SJSA1 (cell line): ENCODE data around the gene ANGPTL3. TPM values are rescaled to one million over a fixed set of nuclear protein-coding genes. Genes with fewer than 3 reads are reported as not detected.
"Not testable (repeated sequence)": the region's sequence is repeated elsewhere in the genome, so short reads cannot be mapped to it uniquely, and the experiment has no call there.

Experiments
- DNase-seq, 2 experiments: peaks; one replicate each; pipeline ENCODE4 v3.0.0-alpha.2; 2015 to 2020; ENCODE audit warnings: low spot score in 2 of 2, low read depth in 1 of 2
- H3K27ac ChIP-seq: fragments of 250-450 bp; sonication (Bioruptor Pico); 2 replicates; pipeline ENCODE4 v1.5.1; 2020; ENCODE audit warnings: mild to moderate bottlenecking, moderate library complexity
- H3K27me3 ChIP-seq: fragments of 250-450 bp; sonication (Bioruptor Pico); replicated peaks from 2 replicates; pipeline ENCODE4 v1.5.1; 2020; ENCODE audit warnings: mild to moderate bottlenecking, moderate library complexity
- H3K36me3 ChIP-seq: fragments of 250-450 bp; sonication (Bioruptor Pico); 2 replicates; pipeline ENCODE4 v1.5.1; 2020; ENCODE audit warnings: mild to moderate bottlenecking
- H3K4me1 ChIP-seq: fragments of 250-450 bp; sonication (Bioruptor Pico); replicated peaks from 2 replicates; pipeline ENCODE4 v1.6.1; 2021; ENCODE audit warnings: mild to moderate bottlenecking
- H3K4me3 ChIP-seq: fragments of 250-450 bp; sonication (Bioruptor Pico); 2 replicates; pipeline ENCODE4 v1.5.1; 2020; ENCODE audit warnings: mild to moderate bottlenecking
- H3K9me3 ChIP-seq: fragments of 250-450 bp; sonication (Bioruptor Pico); replicated peaks from 2 replicates; pipeline ENCODE4 v1.5.1; 2020; ENCODE audit warnings: mild to moderate bottlenecking
- total RNA-seq: library from RNA; depleted of rRNA; stranded (reverse); fragments of >200 nt; shearing (Covaris generic); gene quantifications from 2 replicates; pipeline ENCODE4 v1.2.3, GENCODE V29; 2014; rRNA removed

Gene ANGPTL3, protein sequence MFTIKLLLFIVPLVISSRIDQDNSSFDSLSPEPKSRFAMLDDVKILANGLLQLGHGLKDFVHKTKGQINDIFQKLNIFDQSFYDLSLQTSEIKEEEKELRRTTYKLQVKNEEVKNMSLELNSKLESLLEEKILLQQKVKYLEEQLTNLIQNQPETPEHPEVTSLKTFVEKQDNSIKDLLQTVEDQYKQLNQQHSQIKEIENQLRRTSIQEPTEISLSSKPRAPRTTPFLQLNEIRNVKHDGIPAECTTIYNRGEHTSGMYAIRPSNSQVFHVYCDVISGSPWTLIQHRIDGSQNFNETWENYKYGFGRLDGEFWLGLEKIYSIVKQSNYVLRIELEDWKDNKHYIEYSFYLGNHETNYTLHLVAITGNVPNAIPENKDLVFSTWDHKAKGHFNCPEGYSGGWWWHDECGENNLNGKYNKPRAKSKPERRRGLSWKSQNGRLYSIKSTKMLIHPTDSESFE
- not detected in 2 replicates for total RNA-seq

DNA sequence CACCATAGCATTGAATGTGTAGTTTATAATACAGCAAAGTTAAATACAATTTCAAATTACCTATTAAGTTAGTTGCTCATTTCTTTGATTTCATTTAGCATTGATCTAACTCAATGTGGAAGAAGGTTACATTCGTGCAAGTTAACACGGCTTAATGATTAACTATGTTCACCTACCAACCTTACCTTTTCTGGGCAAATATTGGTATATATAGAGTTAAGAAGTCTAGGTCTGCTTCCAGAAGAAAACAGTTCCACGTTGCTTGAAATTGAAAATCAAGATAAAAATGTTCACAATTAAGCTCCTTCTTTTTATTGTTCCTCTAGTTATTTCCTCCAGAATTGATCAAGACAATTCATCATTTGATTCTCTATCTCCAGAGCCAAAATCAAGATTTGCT is at the start of gene ANGPTL3:
ANGPTL3 (plus strand) TSS at position 240 of the 400 bp plus-strand sequence; CDS start at position 287, 47 bp downstream.
- DNase-seq: no peak
- Histone ChIP-seq H3K4me1 (no peaks in the 10 kb centered on the region), H3K4me3 (no peak within 1 kb of the TSS), H3K36me3 (no peaks in the 10 kb centered on the region), H3K9me3 (no peaks in the 10 kb centered on the region), H3K27me3 (no peaks in the 10 kb centered on the region), H3K27ac (no peak within 1 kb of the TSS)

DNA sequence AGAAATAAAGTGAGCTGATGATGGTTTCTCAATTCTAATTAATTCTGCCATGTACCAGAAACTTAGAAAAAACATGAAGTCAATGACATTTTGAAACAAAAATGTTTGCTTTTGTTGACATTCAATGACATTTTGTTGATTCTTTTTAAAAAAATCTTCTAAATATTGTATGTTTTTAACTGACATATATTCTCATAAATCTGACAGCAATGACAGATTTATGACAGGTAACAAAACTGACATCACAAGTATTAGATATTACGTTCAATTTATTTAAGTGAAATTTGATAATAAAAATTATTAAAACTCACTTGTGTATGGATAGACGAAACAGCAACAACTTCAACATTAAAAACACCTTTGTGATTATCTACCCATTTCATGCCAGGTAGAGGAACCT is 36.0 kb upstream of the ANGPTL3 start:
- DNase-seq: no peak
- Histone ChIP-seq H3K9me3 (no peaks in the 10 kb centered on the region), H3K36me3 (no peaks in the 10 kb centered on the region), H3K4me1 (no peaks in the 10 kb centered on the region), H3K27me3 (no peaks in the 10 kb centered on the region), H3K4me3 (no peak overlapping the region), H3K27ac (no peak overlapping the region)

- not testable (repeated sequence) for H3K9me3 ChIP-seq, H3K27me3 ChIP-seq, H3K27ac ChIP-seq, H3K36me3 ChIP-seq, H3K4me1 ChIP-seq, H3K4me3 ChIP-seq, DNase-seq
These were observed 30.1 kb upstream of the ANGPTL3 start for GRCh38 chr1:62567182-62567581.

DNA sequence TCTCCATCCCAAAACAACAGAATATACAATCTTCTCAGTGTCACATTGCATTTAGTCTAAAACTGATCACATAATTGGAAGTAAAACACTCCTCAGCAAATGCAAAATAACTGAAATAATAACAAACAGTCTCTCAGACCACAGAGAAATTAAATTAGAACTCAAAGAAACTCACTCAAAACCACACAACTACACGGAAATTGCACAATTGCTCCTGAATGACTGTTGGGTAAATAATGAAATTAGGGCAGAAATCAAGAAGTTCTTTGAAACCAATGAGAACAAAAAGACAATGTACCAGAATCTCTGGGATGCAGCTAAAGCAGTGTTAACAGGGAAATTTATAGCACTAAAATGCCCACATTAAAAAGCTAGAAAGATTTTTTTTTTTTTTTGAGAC is 29.4 kb upstream of the ANGPTL3 start:
- H3K4me3 ChIP-seq, H3K9me3 ChIP-seq, H3K27me3 ChIP-seq, H3K36me3 ChIP-seq, H3K4me1 ChIP-seq, H3K27ac ChIP-seq, DNase-seq: not testable (repeated sequence)

- H3K27ac ChIP-seq, H3K36me3 ChIP-seq, H3K4me3 ChIP-seq, H3K4me1 ChIP-seq, H3K27me3 ChIP-seq, DNase-seq, H3K9me3 ChIP-seq: not testable (repeated sequence)
These were observed 25.8 kb upstream of the ANGPTL3 start for GRCh38 chr1:62571517-62571916.

GRCh38 chr1:62572476-62572875 is 24.8 kb upstream of the ANGPTL3 start:
- no peaks in the 10 kb centered on the region for H3K27me3 ChIP-seq
- no peak for DNase-seq
- H3K4me1 ChIP-seq: no peaks in the 10 kb centered on the region
- no peaks in the 10 kb centered on the region; the same call in 1 of the 2 replicates for H3K36me3 ChIP-seq
- H3K27ac ChIP-seq: no peak overlapping the region
- peaks cover 5% of the 10 kb centered on the region for H3K9me3 ChIP-seq
- H3K4me3 ChIP-seq: no peak overlapping the region

DNA sequence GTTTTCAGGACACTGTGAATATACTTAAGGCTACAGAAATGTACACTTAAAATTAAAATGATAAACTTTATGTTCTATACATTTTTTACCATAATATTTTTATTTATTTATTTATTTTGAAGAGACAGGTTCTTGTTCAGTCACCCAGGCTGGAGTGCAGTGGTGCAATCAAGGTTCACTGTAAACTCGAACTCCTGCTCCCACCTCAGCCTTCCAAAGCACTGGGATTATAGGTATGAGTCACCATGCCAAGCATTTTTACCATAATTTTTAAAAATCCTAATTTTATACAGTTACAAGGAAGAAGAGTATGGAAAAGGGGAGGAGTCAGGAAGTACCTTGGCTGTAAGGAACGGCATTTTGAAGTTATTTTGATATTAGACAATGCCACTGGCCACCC is 23.6 kb upstream of the ANGPTL3 start:
- Histone ChIP-seq H3K27ac (no peak overlapping the region), H3K9me3 (no peaks in the 10 kb centered on the region), H3K4me3 (no peak overlapping the region), H3K27me3 (no peaks in the 10 kb centered on the region), H3K4me1 (no peaks in the 10 kb centered on the region), H3K36me3 (no peaks in the 10 kb centered on the region; the same call in 1 of the 2 replicates)
- no peak for DNase-seq

- Histone ChIP-seq H3K27me3 (no peaks in the 10 kb centered on the region), H3K4me1 (peaks cover 20% of the 10 kb centered on the region), H3K27ac (no peak overlapping the region), H3K36me3 (no peaks in the 10 kb centered on the region; the same call in 1 of the 2 replicates), H3K9me3 (no peaks in the 10 kb centered on the region), H3K4me3 (no peak overlapping the region)
- DNase-seq: no peak
These were observed 11.7 kb upstream of the ANGPTL3 start for GRCh38 chr1:62585469-62586155.

- no peak overlapping the region for H3K27ac ChIP-seq
- peak in 1 of 2 experiments; percentile 76 for DNase-seq
These were observed 9.3 kb upstream of the ANGPTL3 start for GRCh38 chr1:62588000-62588399.

DNA sequence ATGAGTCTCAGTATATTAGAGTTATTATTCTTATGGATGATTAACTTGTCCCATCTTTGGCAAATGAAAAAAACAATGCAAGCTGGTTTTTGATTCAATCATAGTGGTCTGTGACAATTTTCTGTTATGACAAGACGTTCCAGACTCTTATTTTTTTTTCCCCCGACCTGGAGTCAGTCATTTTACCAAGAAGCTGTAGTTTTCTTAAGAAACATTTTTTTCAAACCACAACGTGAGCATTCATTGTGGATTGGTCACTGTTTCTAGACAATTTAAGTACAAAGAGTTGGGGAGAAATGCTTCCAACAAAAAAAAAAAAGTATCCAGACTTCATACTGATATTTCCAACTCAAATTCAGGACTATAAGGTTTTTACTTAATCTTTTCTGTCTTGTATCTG is 8.0 kb upstream of the ANGPTL3 start:
- peaks cover 20% of the 10 kb centered on the region for H3K4me1 ChIP-seq
- no peaks in the 10 kb centered on the region; the same call in 1 of the 2 replicates for H3K36me3 ChIP-seq
- no peak overlapping the region for H3K27ac ChIP-seq
- no peaks in the 10 kb centered on the region for H3K27me3 ChIP-seq
- DNase-seq: peak in 1 of 2 experiments; percentile 32
- no peaks in the 10 kb centered on the region for H3K9me3 ChIP-seq
- H3K4me3 ChIP-seq: no peak overlapping the region

More at GRCh38 chr1:62588000-62588399, 9.3 kb upstream of the ANGPTL3 start:
- Histone ChIP-seq H3K36me3 (no peaks in the 10 kb centered on the region; the same call in 1 of the 2 replicates), H3K4me3 (no peak overlapping the region), H3K9me3 (no peaks in the 10 kb centered on the region), H3K4me1 (peaks cover 20% of the 10 kb centered on the region), H3K27me3 (no peaks in the 10 kb centered on the region)

DNA sequence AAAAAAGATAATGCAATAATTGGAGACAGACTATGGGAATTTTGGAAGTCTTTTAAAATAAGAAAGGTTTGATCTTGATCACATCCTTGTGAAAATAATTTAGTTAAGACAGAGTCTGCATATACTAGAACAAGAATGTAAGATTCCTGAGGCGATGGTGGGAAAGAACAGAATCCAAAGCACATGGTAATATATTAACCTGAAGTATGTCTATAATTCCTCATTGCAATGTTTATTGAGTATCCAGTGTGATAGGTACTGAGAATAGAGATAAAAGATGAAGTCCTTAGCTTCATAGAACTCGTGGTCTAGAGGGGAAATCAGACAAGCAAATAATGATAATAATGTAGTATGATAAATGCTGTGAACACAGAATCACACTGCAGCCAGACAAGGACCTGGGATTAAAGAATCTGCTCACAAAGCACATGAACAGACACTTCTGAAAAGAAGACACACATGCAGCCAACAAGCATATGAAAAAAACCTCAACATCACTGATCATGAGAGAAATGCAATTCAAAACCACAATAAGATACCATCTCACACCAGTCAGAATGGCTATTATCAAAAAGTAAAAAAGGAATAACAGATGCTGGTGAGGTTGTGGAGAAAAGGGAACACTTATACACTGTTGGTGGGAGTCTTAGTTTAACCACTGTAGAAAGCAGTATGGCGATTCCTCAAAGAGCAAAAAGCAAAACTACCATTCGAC is 6.9 kb upstream of the ANGPTL3 start:
- no peaks in the 10 kb centered on the region for H3K9me3 ChIP-seq
- no peak overlapping the region for H3K27ac ChIP-seq
- H3K27me3 ChIP-seq: no peaks in the 10 kb centered on the region
- DNase-seq: no peak
- no peak overlapping the region for H3K4me3 ChIP-seq
- no peaks in the 10 kb centered on the region; the same call in 1 of the 2 replicates for H3K36me3 ChIP-seq
- H3K4me1 ChIP-seq: peaks cover 20% of the 10 kb centered on the region

DNA sequence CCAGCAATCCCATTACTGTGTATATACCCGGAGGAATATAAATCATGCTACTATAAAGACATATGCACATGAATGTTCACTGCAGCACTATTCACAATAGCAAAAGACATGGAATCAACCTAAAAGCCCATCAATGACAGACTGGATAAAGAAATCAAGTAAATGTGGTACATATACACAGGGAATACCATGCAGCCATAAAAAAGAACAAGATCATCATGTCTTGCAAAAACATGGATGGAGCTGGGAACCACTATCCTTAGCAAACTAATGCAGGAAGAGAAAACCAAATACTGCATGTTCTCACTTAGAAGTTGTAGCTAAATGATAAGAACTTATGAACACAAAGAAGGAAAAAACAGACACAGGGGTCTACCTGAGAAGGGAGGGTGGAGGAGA is 6.4 kb upstream of the ANGPTL3 start:
- no peaks in the 10 kb centered on the region for H3K9me3 ChIP-seq
- DNase-seq: no peak
- H3K4me1 ChIP-seq: peaks cover 20% of the 10 kb centered on the region
- H3K36me3 ChIP-seq: no peaks in the 10 kb centered on the region; the same call in 1 of the 2 replicates
- no peaks in the 10 kb centered on the region for H3K27me3 ChIP-seq
- no peak overlapping the region for H3K27ac ChIP-seq
- H3K4me3 ChIP-seq: no peak overlapping the region

GRCh38 chr1:62593825-62594394 is 3.4 kb upstream of the ANGPTL3 start:
- H3K36me3 ChIP-seq: no peaks in the 10 kb centered on the region
- no peak for DNase-seq
- H3K9me3 ChIP-seq: no peaks in the 10 kb centered on the region
- no peak overlapping the region for H3K4me3 ChIP-seq
- no peaks in the 10 kb centered on the region for H3K27me3 ChIP-seq
- H3K4me1 ChIP-seq: peaks cover 8% of the 10 kb centered on the region
- no peak overlapping the region for H3K27ac ChIP-seq
